H1 (cell line): ENCODE results near the gene NRXN3. TPM values are rescaled to one million over a fixed set of nuclear protein-coding genes. Genes with fewer than 3 reads are reported as not detected.

Experiments
- CTCF ChIA-PET: fragments of 300-600 bp; sonication (Branson Sonifier 250); formaldehyde crosslinking; loops from one replicate; lab custom pipeline; 2021; ENCODE audit not compliant: partially characterized antibody; lab: Charles Lee
- POLR2A ChIA-PET: fragments of 300-600 bp; sonication (Branson Sonifier 250); formaldehyde crosslinking; loops from one replicate; lab custom pipeline; 2021; ENCODE audit warnings: inconsistent platforms; ENCODE audit not compliant: partially characterized antibody; lab: Charles Lee
- DNase-seq, 2 experiments: peaks; one replicate each; pipeline versions ENCODE4 v3.0.0 to v3.0.0-alpha.2; 2010 to 2022; ENCODE audit warnings: low spot score in 2 of 2, low read depth in 1 of 2, mixed read lengths in 1 of 2
- FAIRE-seq: peaks from 2 replicates; lab custom pipeline; 2011; peaks lifted over from hg19 to GRCh38; lab: Jason Lieb, UNC
- H2AFZ ChIP-seq: 2 replicates; pipeline ENCODE4 v1.8.1; 2012; ENCODE audit warnings: low read length, inconsistent platforms
- H2AK5ac ChIP-seq: 2 replicates; pipeline ENCODE4 v1.6.1; 2013; ENCODE audit warnings: low read depth, low read length
- H2BK120ac ChIP-seq: replicated peaks from 2 replicates; pipeline ENCODE3; 2013; ENCODE audit warnings: low read depth, low read length, inconsistent platforms
- H2BK12ac ChIP-seq: 2 replicates; pipeline ENCODE4 v1.6.1; 2013; ENCODE audit warnings: low read depth, low read length
- H2BK15ac ChIP-seq: 2 replicates; pipeline ENCODE4 v1.6.1; 2013; ENCODE audit warnings: low read length
- H2BK20ac ChIP-seq: 2 replicates; pipeline ENCODE4 v1.6.1; 2013; ENCODE audit warnings: low read length
- H2BK5ac ChIP-seq: 2 replicates; pipeline ENCODE4 v1.6.1; 2013; ENCODE audit warnings: low read depth, low read length
- H3K14ac ChIP-seq: 2 replicates; pipeline ENCODE4 v1.6.1; 2013; ENCODE audit warnings: inconsistent platforms; ENCODE audit not compliant: insufficient read length
- H3K18ac ChIP-seq: 2 replicates; pipeline ENCODE4 v1.6.1; 2013; ENCODE audit warnings: low read length; ENCODE audit errors: extremely low read depth
- H3K23ac ChIP-seq: 2 replicates; pipeline ENCODE4 v1.6.1; 2013; ENCODE audit warnings: inconsistent platforms; ENCODE audit not compliant: insufficient read length
- H3K23me2 ChIP-seq: 2 replicates; pipeline ENCODE4 v1.6.1; 2013; ENCODE audit warnings: low read depth, low read length
- H3K27ac ChIP-seq: 2 replicates; pipeline ENCODE4 v1.6.1; 2011; ENCODE audit warnings: low read depth, low read length, inconsistent platforms
- H3K27me3 ChIP-seq, 4 experiments: replicated peaks in 1 of 4; 1 replicate in 1 of 4; 2 replicates in 3 of 4; pipeline versions ENCODE4 v1.6.1 to v1.8.1; 2011 to 2013; ENCODE audit warnings: low read length in 3 of 4, mild to moderate bottlenecking in 3 of 4, inconsistent platforms in 2 of 4, mixed read lengths in 2 of 4, moderate library complexity in 1 of 4; ENCODE audit not compliant: control insufficient read depth in 3 of 4, insufficient read depth in 3 of 4; ENCODE audit errors: extremely low read depth in 1 of 4
- H3K36me3 ChIP-seq, 4 experiments: 2 replicates each; pipeline versions ENCODE4 v1.6.1 to v1.8.1; 2011 to 2013; ENCODE audit warnings: mild to moderate bottlenecking in 4 of 4, low read length in 3 of 4, moderate library complexity in 2 of 4, control low read depth in 1 of 4, inconsistent platforms in 1 of 4; ENCODE audit not compliant: insufficient read depth in 4 of 4, control insufficient read depth in 2 of 4
- H3K4ac ChIP-seq: replicated peaks from 2 replicates; pipeline ENCODE3; 2013; ENCODE audit warnings: low read length, low read depth, mixed read lengths, inconsistent platforms; ENCODE audit not compliant: insufficient read length
- H3K4me1 ChIP-seq, 4 experiments: replicated peaks in 1 of 4; 1 replicate in 1 of 4; 2 replicates in 3 of 4; pipeline versions ENCODE4 v1.6.1 to v1.8.1; 2011 to 2013; ENCODE audit warnings: low read length in 3 of 4, inconsistent platforms in 2 of 4, mixed read lengths in 1 of 4; ENCODE audit not compliant: insufficient read depth in 4 of 4, control insufficient read depth in 3 of 4
- H3K4me2 ChIP-seq, 2 experiments: 2 replicates each; pipeline versions ENCODE4 v1.6.1 to v1.8.1; 2011 to 2013; ENCODE audit warnings: low read depth in 2 of 2, low read length in 2 of 2, control low read depth in 1 of 2, inconsistent platforms in 1 of 2, mild to moderate bottlenecking in 1 of 2; ENCODE audit not compliant: insufficient read depth in 1 of 2
- H3K4me3 ChIP-seq, 4 experiments: fragments of 200-600, 300-600 bp in 1 of 4; sonication (generic), shearing (Covaris generic), sonication (Bioruptor Twin) in 1 of 4; 2 replicates each; pipeline versions ENCODE4 v1.5.1 to v1.8.1; 2011 to 2016; ENCODE audit warnings: low read length in 4 of 4, low read depth in 3 of 4, control low read depth in 2 of 4, inconsistent platforms in 2 of 4, mild to moderate bottlenecking in 2 of 4, mixed read lengths in 1 of 4, moderate library complexity in 1 of 4; ENCODE audit not compliant: insufficient read depth in 2 of 4; ENCODE audit errors: extremely low read depth in 1 of 4
- H3K56ac ChIP-seq: replicated peaks from 2 replicates; pipeline ENCODE3; 2013; ENCODE audit warnings: low read depth, mild to moderate bottlenecking, mixed read lengths, low read length, inconsistent platforms; ENCODE audit not compliant: insufficient read length
- H3K79me1 ChIP-seq: 2 replicates; pipeline ENCODE4 v1.6.1; 2013; ENCODE audit warnings: low read depth, low read length, control low read depth
- H3K79me2 ChIP-seq, 2 experiments: 2 replicates each; pipeline versions ENCODE4 v1.6.1 to v1.8.1; 2012 to 2013; ENCODE audit warnings: low read length in 2 of 2, mild to moderate bottlenecking in 2 of 2, inconsistent platforms in 1 of 2; ENCODE audit not compliant: insufficient read depth in 2 of 2, control insufficient read depth in 1 of 2
- H3K9ac ChIP-seq, 4 experiments: replicated peaks in 1 of 4; 1 replicate in 1 of 4; 2 replicates in 3 of 4; pipeline versions ENCODE4 v1.6.1 to v1.8.1; 2011 to 2013; ENCODE audit warnings: low read depth in 3 of 4, low read length in 3 of 4, control low read depth in 2 of 4, mild to moderate bottlenecking in 2 of 4, moderate library complexity in 2 of 4, inconsistent platforms in 1 of 4; ENCODE audit errors: extremely low read depth in 1 of 4
- H3K9me3 ChIP-seq, 2 experiments: 2 replicates each; pipeline versions ENCODE4 v1.6.1 to v1.8.1; 2012 to 2013; ENCODE audit warnings: mild to moderate bottlenecking in 2 of 2, moderate library complexity in 2 of 2, control low read depth in 1 of 2, inconsistent platforms in 1 of 2, low read depth in 1 of 2, low read length in 1 of 2, mixed read lengths in 1 of 2; ENCODE audit not compliant: insufficient read depth in 2 of 2
- H4K20me1 ChIP-seq, 2 experiments: replicated peaks in 1 of 2; 2 replicates each; pipeline versions ENCODE3 to v1.8.1; 2011 to 2013; ENCODE audit warnings: inconsistent platforms in 2 of 2, low read length in 2 of 2, mild to moderate bottlenecking in 1 of 2; ENCODE audit not compliant: insufficient read depth in 2 of 2, control insufficient read depth in 1 of 2
- H4K5ac ChIP-seq: 2 replicates; pipeline ENCODE4 v1.6.1; 2013; ENCODE audit warnings: low read length, low read depth, mixed read lengths, inconsistent platforms; ENCODE audit not compliant: insufficient read length
- H4K8ac ChIP-seq: 2 replicates; pipeline ENCODE4 v1.8.0; 2013; ENCODE audit warnings: mild to moderate bottlenecking, moderate library complexity, low read length, inconsistent platforms; ENCODE audit not compliant: insufficient read depth; ENCODE audit errors: extremely low read depth
- H4K91ac ChIP-seq: replicated peaks from 2 replicates; pipeline ENCODE3; 2013; ENCODE audit warnings: low read length, mixed read lengths, inconsistent platforms; ENCODE audit not compliant: insufficient read length
- BCL11A ChIP-seq, 2 experiments: IDR thresholded peaks; one replicate each; pipeline ENCODE4 v1.6.1; 2011; ENCODE audit warnings: low read depth in 2 of 2, low read length in 2 of 2, mild to moderate bottlenecking in 2 of 2
- CBX5 ChIP-seq: fragments of 300-800, 300-1000 bp; sonication (generic); IDR thresholded peaks from 2 replicates; pipeline ENCODE4 v1.7.1; 2016; ENCODE audit warnings: antibody characterized with exemption, low read length, low read depth
- CEBPB ChIP-seq: IDR thresholded peaks from 2 replicates; pipeline ENCODE4 v1.6.1; 2012; ENCODE audit warnings: low read depth, low read length
- CREB1 ChIP-seq: IDR thresholded peaks from 2 replicates; pipeline ENCODE4 v1.6.1; 2012; ENCODE audit warnings: inconsistent platforms
- FOSL1 ChIP-seq: IDR thresholded peaks from 2 replicates; pipeline ENCODE4 v1.6.1; 2011; ENCODE audit warnings: mild to moderate bottlenecking, low read depth, low read length, moderate library complexity; ENCODE audit not compliant: insufficient read depth
- PHF8 ChIP-seq: fragments of 200-600 bp; sonication (generic); conservative IDR thresholded peaks from 2 replicates; pipeline ENCODE4 v1.7.1; 2012; ENCODE audit warnings: low read depth, mild to moderate bottlenecking, inconsistent platforms, low read length, moderate library complexity
- TEAD4 ChIP-seq: IDR thresholded peaks from 2 replicates; pipeline ENCODE4 v1.6.1; 2012; ENCODE audit warnings: low read depth, low read length, inconsistent platforms, mixed read lengths
- WGBS, 2 experiments: shearing (Covaris generic) in 1 of 2; methylation state at CpG; one replicate each; pipeline versions ENCODE4 v1.1.6 to v1.1.7; 2013 to 2015; ENCODE audit warnings: low lambda C conversion rate in 2 of 2, mixed read lengths in 2 of 2, inconsistent platforms in 1 of 2, low coverage in 1 of 2, missing lambda C conversion rate in 1 of 2; ENCODE audit not compliant: insufficient replicate concordance in 2 of 2, insufficient coverage in 1 of 2, insufficient read length in 1 of 2; ENCODE audit errors: extremely low coverage in 1 of 2, missing lambda C conversion rate in 1 of 2; 5-methylcytosine and 5-hydroxymethylcytosine counted together
- polyA plus RNA-seq, 7 experiments: library from polyadenylated mRNA; depleted of rRNA in 3 of 7; stranded (reverse) in 5 of 7; unstranded in 2 of 7; fragments of >200 nt in 5 of 7; fragments of 200-250 nt in 2 of 7; gene quantifications; 1 replicate in 5 of 7; 2 replicates in 1 of 7; 4 replicates in 1 of 7; pipeline versions ENCODE4 v1.2.1 to v1.2.3, GENCODE V29; 2011 to 2013; ENCODE audit warnings: missing spikeins in 2 of 7, mixed read lengths in 2 of 7
- total RNA-seq: library from RNA; stranded (reverse); fragmentation: NEBNext Ultra II Directional; extraction: Animal tissue kit (Norgen Biotek cat#: 25700); gene quantifications from 2 replicates; pipeline ENCODE4 v1.2.1, GENCODE V29; 2021
- TF ChIP-seq, protein P1 (sequence below): IDR thresholded peaks from 2 replicates; pipeline ENCODE4 v1.6.1; 2012; ENCODE audit warnings: low read length, inconsistent platforms
- TF ChIP-seq, protein P2 (sequence below), 3 experiments: IDR thresholded peaks; 1 replicate in 2 of 3; 2 replicates in 1 of 3; pipeline versions ENCODE4 v1.5.1 to v1.6.1; 2011; ENCODE audit warnings: low read length in 3 of 3, mild to moderate bottlenecking in 3 of 3, inconsistent platforms in 2 of 3, low read depth in 1 of 3, moderate library complexity in 1 of 3; ENCODE audit not compliant: insufficient read depth in 1 of 3; ENCODE audit errors: control extremely low read depth in 1 of 3
- TF ChIP-seq, protein P3 (sequence below): IDR thresholded peaks from 2 replicates; pipeline ENCODE4 v1.6.1; 2012; ENCODE audit warnings: inconsistent platforms

Gene NRXN3
- total and polyA plus RNA-seq, 2 of the 8 experiments (the other 6 are each of a cell fraction or from before 2014, with no cell fraction given): 2.6 to 4.1 TPM

DNA sequence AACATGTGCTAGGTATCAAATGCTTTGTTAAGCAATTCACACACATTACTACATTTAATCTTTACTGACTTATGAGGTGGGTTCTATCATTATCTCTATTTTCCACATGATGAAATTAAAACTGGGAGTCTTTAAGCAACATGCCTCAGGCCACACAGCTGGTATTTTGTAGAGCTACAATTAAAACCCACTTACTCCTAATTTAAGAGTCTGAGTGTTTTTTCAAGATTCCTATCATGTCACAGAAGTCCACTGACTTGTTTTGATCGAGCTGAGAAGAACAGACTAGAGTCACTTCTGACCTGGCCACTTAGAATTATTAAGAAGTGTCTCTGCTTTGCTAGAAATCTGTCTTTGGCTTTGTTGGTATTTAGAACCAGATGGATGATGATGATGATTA, 670.7 kb downstream of the NRXN3 start:
- FAIRE-seq (no peak), DNase-seq (no peak)
- Histone ChIP-seq H2AK5ac (no peak overlapping the region), H3K27me3 (no peaks in the 10 kb centered on the region; a peak in 1 of 7 replicates), H2BK12ac (no peak overlapping the region), H2BK15ac (no peak overlapping the region), H3K9ac (no peak overlapping the region), H3K4me3 (no peak overlapping the region), H2BK5ac (no peak overlapping the region), H3K36me3 (no peaks in the 10 kb centered on the region), H4K91ac (no peak overlapping the region), H2BK20ac (no peak overlapping the region), H3K79me2 (no peaks in the 10 kb centered on the region), H3K9me3 (no peaks in the 10 kb centered on the region; a peak in 2 of 4 replicates), H3K27ac (no peak overlapping the region), H3K4me2 (no peak overlapping the region), H3K56ac (no peak overlapping the region), H3K4ac (no peak overlapping the region), H3K4me1 (no peaks in the 10 kb centered on the region), H2AFZ (no peak overlapping the region), H3K23me2 (no peaks in the 10 kb centered on the region; the same call in 1 of the 2 replicates), H2BK120ac (no peak overlapping the region), H4K5ac (no peak overlapping the region), H3K18ac (no peak overlapping the region), H3K79me1 (no peaks in the 10 kb centered on the region), H3K14ac (no peak overlapping the region), H4K8ac (no peak overlapping the region), H3K23ac (no peak overlapping the region), H4K20me1 (no peaks in the 10 kb centered on the region)
- CTCF ChIA-PET: interaction anchor here (2.0 to 2.9 kb wide), 2 partner anchors 8 to 61 kb away, joined by 6 to 24 read pairs; no protein-coding TSS in a partner anchor
- 88% methylated on average over 1 of the region's 1 CpG; no CpG with 5 or more reads in 1 of the 2 experiments for WGBS, 2 experiments
- POLR2A ChIA-PET: no interaction called here
- TF ChIP-seq, protein P1, sequence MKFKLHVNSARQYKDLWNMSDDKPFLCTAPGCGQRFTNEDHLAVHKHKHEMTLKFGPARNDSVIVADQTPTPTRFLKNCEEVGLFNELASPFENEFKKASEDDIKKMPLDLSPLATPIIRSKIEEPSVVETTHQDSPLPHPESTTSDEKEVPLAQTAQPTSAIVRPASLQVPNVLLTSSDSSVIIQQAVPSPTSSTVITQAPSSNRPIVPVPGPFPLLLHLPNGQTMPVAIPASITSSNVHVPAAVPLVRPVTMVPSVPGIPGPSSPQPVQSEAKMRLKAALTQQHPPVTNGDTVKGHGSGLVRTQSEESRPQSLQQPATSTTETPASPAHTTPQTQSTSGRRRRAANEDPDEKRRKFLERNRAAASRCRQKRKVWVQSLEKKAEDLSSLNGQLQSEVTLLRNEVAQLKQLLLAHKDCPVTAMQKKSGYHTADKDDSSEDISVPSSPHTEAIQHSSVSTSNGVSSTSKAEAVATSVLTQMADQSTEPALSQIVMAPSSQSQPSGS: no peak
- TF ChIP-seq CBX5: no peak
- no peak for TF ChIP-seq FOSL1
- no peak for TF ChIP-seq TEAD4
- TF ChIP-seq, protein P2, sequence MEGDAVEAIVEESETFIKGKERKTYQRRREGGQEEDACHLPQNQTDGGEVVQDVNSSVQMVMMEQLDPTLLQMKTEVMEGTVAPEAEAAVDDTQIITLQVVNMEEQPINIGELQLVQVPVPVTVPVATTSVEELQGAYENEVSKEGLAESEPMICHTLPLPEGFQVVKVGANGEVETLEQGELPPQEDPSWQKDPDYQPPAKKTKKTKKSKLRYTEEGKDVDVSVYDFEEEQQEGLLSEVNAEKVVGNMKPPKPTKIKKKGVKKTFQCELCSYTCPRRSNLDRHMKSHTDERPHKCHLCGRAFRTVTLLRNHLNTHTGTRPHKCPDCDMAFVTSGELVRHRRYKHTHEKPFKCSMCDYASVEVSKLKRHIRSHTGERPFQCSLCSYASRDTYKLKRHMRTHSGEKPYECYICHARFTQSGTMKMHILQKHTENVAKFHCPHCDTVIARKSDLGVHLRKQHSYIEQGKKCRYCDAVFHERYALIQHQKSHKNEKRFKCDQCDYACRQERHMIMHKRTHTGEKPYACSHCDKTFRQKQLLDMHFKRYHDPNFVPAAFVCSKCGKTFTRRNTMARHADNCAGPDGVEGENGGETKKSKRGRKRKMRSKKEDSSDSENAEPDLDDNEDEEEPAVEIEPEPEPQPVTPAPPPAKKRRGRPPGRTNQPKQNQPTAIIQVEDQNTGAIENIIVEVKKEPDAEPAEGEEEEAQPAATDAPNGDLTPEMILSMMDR (IDR thresholded peaks at IDR 0.05; ENCODE audit: control extremely low read depth in 1 of 3, insufficient read depth in 1 of 3, low read depth in 1 of 3, low read length in 3 of 3): no peak
- no peak for TF ChIP-seq BCL11A (IDR thresholded peaks at IDR 0.05; ENCODE audit: low read depth in 2 of 2, low read length in 2 of 2)
- TF ChIP-seq, protein P3, sequence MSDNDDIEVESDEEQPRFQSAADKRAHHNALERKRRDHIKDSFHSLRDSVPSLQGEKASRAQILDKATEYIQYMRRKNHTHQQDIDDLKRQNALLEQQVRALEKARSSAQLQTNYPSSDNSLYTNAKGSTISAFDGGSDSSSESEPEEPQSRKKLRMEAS: no peak
- no peak for TF ChIP-seq CREB1
- TF ChIP-seq CEBPB: no peak
- TF ChIP-seq PHF8: no peak
